HG03095 (cell line): ENCODE data around the gene RARB.

Experiments used
- ATAC-seq: cut with Tn5 transposase; IDR thresholded peaks from one replicate; pipeline ENCODE4 v1.9.1; 2021; ENCODE audit warnings: moderate library complexity; ENCODE audit not compliant: unreplicated experiment

The RARB gene

GRCh38 chr3:25427942-25428788 lies at the start of gene RARB:
Gene RARB, plus strand, starts transcription at chr3:25428263. Its CDS starts 469 bp downstream, at chr3:25428732.
- no peak for ATAC-seq

- no peak for ATAC-seq
Measured at GRCh38 chr3:25378786-25379311, 49.2 kb upstream of the RARB start.

GRCh38 chr3:25380222-25380739 lies 47.8 kb upstream of the RARB start:
- ATAC-seq: no peak

GRCh38 chr3:25381083-25381482 lies 47.0 kb upstream of the RARB start:
- ATAC-seq: no peak

- no peak for ATAC-seq
Measured at GRCh38 chr3:25384471-25384870, 43.6 kb upstream of the RARB start.

GRCh38 chr3:25385807-25386460 lies 42.1 kb upstream of the RARB start:
- ATAC-seq: no peak

GRCh38 chr3:25386686-25387255 lies 41.3 kb upstream of the RARB start:
- ATAC-seq: no peak

GRCh38 chr3:25390605-25391004 lies 37.5 kb upstream of the RARB start:
- ATAC-seq: no peak

- no peak for ATAC-seq
Measured at GRCh38 chr3:25396251-25396650, 31.8 kb upstream of the RARB start.

GRCh38 chr3:25396686-25397085 lies 31.4 kb upstream of the RARB start:
- no peak for ATAC-seq

GRCh38 chr3:25397150-25397549 lies 30.9 kb upstream of the RARB start:
- ATAC-seq: no peak

- no peak for ATAC-seq
Measured at GRCh38 chr3:25400587-25400986, 27.5 kb upstream of the RARB start.

- no peak for ATAC-seq
Measured at GRCh38 chr3:25403968-25404367, 24.1 kb upstream of the RARB start.

- ATAC-seq: no peak
Measured at GRCh38 chr3:25404569-25404968, 23.5 kb upstream of the RARB start.

GRCh38 chr3:25405335-25405734 lies 22.7 kb upstream of the RARB start:
- no peak for ATAC-seq

GRCh38 chr3:25410703-25411102 lies 17.4 kb upstream of the RARB start:
- ATAC-seq: no peak

- no peak for ATAC-seq
Measured at GRCh38 chr3:25412269-25412668, 15.8 kb upstream of the RARB start.

GRCh38 chr3:25416176-25416575 lies 11.9 kb upstream of the RARB start:
- no peak for ATAC-seq

- no peak for ATAC-seq
Measured at GRCh38 chr3:25418596-25418995, 9.5 kb upstream of the RARB start.

- no peak for ATAC-seq
Measured at GRCh38 chr3:25419251-25419650, 8.8 kb upstream of the RARB start.

- ATAC-seq: no peak
Measured at GRCh38 chr3:25420147-25420546, 7.9 kb upstream of the RARB start.

GRCh38 chr3:25420885-25421284 lies 7.2 kb upstream of the RARB start:
- ATAC-seq: no peak
